Activated CD4-positive, alpha-beta T cell treated with anti-CD3 and anti-CD28 coated beads, Interleukin-2, Interleukin-4, amounts not matched to agents 100 ng/mL and 50 ng/mL, durations not matched to agents 16 hours and 8 hours (primary cell): ENCODE measurements around the gene TIPARP.
"Not testable (repeated sequence)": the region's sequence is repeated elsewhere in the genome, so short reads cannot be mapped to it uniquely, and the experiment has no call there.

Source experiments
- DNase-seq: peaks from one replicate; pipeline ENCODE4 v3.0.0-alpha.2; 2020; ENCODE audit warnings: low spot score

TIPARP gene

GRCh38 chr3:156716105-156716862 is 41.9 kb downstream of the TIPARP start:
- no peak for DNase-seq

DNA sequence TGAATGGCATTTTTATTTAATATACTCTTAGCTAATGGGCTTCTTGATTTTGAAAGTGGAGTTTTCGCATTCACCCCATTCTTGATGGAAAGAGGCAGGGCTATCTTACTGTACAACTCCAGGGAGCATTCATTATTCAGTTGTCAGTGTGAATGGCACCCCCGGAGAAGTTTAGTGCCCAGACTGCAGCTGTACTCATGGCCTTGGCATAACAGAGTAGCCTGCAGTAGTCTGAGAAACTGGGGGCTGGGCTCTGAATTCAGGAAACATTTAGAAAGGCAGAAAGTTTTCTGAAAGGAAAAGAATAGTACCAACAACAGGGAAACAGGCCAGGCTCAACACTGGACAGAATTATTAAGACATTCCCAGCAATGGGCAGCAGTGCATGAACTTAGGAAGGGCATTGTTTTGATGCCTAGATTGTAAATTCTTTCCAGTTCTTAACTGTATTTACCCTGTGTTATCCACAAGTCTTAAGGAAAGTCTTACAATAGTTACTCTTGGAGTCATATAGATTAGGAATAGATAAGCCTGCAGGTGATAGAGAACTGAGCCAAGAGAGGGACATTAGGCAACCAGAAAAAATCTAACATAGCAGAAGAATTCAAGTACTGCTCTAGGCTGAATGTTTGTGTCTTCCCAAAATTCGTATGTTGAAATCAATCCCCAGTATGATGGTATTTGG is 44.4 kb downstream of the TIPARP start:
- no peak for DNase-seq

GRCh38 chr3:156720826-156721225 is 46.4 kb downstream of the TIPARP start:
- no peak for DNase-seq

- DNase-seq: no peak
Observed at GRCh38 chr3:156721687-156722618, 47.6 kb downstream of the TIPARP start.

GRCh38 chr3:156723182-156723619 is 48.8 kb downstream of the TIPARP start:
- DNase-seq: peak; percentile 66

- DNase-seq: no peak
Observed at GRCh38 chr3:156725682-156726081, 51.3 kb downstream of the TIPARP start.

- DNase-seq: no peak
Observed at GRCh38 chr3:156726456-156726855, 52.1 kb downstream of the TIPARP start.

DNA sequence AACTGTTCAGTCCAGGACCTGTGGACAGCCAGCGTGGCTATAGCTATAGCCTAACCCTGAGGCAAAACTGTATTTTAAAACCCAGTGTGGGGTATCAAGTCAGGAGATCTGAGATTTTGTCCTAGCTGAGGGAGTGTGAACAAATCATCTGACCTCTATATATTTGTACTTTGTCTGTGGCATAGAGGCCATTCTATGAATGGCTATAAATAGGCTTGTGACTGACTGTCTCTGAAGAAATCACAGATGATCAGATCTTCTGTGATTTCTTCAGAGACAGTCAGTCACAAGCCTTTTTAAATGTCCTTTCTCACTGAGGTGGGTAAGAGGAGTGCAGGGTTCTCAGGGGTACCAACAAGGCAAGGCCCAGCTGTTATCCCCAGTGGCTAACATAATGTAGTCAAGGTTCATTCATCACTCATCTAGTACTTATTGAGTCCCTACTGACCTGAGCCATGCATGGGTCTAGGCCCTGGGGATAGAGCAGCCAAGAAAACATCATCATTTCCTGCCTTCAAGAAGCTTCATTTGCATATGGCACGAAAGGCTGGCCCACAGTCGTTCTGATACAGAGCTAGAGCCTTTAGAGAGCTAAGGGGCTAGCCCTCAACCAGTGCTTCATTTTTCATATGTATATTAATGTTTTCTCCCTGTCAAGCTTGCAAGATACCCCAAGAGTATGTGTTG is 53.3 kb downstream of the TIPARP start:
- no peak for DNase-seq

DNA sequence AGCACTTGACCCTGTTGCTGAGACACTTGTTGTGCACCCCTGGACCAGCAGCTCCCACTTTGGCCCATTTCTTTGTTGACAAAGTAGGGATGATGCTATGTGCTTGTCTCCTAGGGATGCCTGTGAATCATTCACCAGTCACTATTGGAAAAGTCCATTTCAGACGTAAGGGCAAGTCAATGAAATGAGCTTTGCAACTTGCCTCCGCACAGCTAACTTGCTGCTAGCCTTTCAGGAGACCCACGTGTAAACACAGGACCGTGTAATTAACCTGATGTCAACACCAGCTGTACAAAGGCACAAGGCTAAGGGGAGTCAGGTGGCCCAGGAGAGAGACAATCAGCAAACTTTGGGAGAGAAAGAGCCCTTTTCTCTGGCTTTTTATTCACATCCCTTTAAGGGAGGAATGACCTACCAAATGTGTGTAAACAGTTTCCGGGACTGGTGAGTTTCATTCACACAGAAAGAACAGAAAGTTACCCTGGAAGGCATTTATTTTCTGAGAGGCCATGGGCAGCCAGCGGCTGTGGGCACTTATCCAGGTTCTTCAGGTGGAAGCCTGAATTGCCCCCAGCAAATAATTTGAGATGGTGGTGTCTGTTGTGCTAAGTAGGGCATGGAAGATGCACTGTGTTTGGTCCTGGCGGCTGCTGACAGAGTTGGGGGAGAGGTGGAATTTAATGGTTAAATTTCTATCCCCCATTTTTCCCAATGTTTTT is 54.0 kb downstream of the TIPARP start:
- no peak for DNase-seq

- no peak for DNase-seq
Observed at GRCh38 chr3:156729460-156730179, 55.2 kb downstream of the TIPARP start.

GRCh38 chr3:156731813-156732212 is 57.4 kb downstream of the TIPARP start:
- no peak for DNase-seq

GRCh38 chr3:156732261-156732660 is 57.9 kb downstream of the TIPARP start:
- DNase-seq: no peak

DNA sequence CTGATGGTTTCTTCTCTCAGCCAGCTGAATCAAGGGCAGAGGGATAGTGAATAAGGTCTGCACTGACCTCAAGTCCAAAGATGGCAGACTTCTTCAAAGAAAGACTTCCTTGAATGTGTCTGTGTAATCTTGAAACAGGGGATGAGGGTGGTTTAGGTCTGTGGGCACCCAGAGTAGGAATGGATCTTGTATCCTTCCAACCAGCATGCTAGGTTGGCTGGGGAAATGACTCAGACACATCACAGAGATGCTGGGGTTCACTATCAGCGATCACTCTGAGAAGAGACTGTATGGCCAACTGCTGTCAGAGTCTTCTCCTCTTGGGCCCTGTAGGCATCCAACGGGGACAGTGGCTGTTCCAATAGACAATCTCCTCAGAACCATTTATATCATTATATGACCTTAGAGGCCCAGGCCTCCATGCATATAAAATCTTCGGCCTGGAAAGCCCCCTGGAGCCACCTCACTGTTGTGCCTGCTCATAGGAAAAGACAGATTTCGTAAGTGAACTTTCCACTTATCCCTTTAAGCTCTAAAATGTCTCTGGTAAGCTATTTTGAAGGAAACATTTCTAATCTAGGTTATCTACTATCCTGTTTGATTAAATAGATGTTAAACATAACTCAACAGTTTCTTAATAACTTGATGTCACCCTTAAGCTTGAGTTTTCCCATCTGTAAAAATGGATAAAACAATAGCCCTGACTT is 58.5 kb downstream of the TIPARP start:
- peak; percentile 41 for DNase-seq

GRCh38 chr3:156734661-156735060 is 60.3 kb downstream of the TIPARP start:
- DNase-seq: not testable (repeated sequence)

- no peak for DNase-seq
Observed at GRCh38 chr3:156735471-156735870, 61.1 kb downstream of the TIPARP start.

GRCh38 chr3:156737049-156737448 is 62.7 kb downstream of the TIPARP start:
- not testable (repeated sequence) for DNase-seq

DNA sequence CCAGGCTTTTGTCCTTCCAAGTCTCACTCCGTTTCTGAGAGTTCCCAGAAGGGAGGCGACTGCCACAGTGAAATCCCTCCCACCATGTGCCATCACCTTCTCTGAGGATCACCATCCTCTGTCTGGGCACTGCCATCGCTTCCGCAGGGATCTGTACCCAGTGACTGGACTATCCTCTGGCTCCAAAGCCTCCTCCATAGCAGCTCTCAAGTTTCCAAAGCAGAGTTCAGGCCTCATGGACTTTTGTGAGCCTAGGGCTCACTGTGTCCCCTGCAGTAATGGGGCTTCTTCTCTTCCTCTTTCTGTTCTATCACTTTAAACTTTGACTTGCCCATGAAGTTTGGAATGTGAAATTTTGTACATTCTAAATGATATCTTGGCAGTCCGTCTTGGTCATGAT is 63.9 kb downstream of the TIPARP start:
- no peak for DNase-seq

- DNase-seq: no peak
Observed at GRCh38 chr3:156739976-156740375, 65.6 kb downstream of the TIPARP start.

- not testable (repeated sequence) for DNase-seq
Observed at GRCh38 chr3:156740581-156740980, 66.2 kb downstream of the TIPARP start.

DNA sequence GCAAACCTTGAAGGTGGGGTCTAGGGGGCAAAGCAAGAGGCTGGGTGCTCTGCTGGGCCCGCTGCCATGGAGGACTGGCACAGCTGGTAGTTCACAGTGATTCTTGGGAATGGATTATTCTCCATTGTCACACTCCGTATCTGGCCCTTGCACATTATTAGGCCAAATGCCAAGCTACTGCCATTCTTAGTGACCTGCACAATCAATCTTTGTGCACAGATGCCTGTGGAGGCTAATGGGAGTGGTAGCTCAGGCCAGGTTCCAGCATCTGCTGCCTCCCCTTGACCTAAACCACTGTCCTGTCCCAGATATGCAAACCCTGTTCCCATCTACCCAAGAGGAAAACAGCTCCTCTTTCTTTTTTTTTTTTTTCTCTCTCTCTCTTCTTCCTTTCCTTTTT is 67.5 kb downstream of the TIPARP start:
- no peak for DNase-seq
